IPS-11a (cell line): ENCODE data around the gene ADAM23.

Source experiments
- H3K4me3 ChIP-seq: one replicate; pipeline ENCODE4 v1.5.1; 2013; ENCODE audit warnings: low read depth, low read length, control low read depth

The ADAM23 gene

GRCh38 chr2:206502729-206503128, 59.4 kb downstream of the ADAM23 start:
- H3K4me3 ChIP-seq, result no peak overlapping the region

- H3K4me3 ChIP-seq, result no peak overlapping the region
Measured at GRCh38 chr2:206511283-206511682, 68.0 kb downstream of the ADAM23 start.

GRCh38 chr2:206512999-206513398, 69.7 kb downstream of the ADAM23 start:
- H3K4me3 ChIP-seq, result no peak overlapping the region

DNA sequence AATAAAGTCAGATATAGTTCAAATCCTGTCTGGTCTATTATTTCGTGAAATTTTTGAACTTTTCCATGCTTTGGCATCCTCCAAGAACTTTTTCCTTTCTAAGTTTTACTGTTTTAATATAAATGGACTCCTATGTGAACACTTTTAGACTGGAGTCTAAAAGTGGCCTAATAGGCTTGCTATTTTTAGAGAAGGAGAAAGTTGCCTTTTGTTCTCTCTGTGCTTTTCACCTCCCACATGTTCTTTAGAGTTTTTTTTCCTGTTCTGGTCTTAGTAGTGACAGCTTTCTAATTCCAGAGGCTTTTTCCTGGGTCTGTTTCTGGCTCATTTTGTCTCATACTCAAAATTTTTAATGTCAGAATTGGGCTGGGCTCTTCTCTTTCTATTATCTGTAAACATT, 72.2 kb downstream of the ADAM23 start:
- no peak overlapping the region for H3K4me3 ChIP-seq

- no peak overlapping the region for H3K4me3 ChIP-seq
Measured at GRCh38 chr2:206518997-206519396, 75.7 kb downstream of the ADAM23 start.

- no peak overlapping the region for H3K4me3 ChIP-seq
Measured at GRCh38 chr2:206520450-206520849, 77.1 kb downstream of the ADAM23 start.

GRCh38 chr2:206521115-206521514, 77.8 kb downstream of the ADAM23 start:
- no peak overlapping the region for H3K4me3 ChIP-seq

DNA sequence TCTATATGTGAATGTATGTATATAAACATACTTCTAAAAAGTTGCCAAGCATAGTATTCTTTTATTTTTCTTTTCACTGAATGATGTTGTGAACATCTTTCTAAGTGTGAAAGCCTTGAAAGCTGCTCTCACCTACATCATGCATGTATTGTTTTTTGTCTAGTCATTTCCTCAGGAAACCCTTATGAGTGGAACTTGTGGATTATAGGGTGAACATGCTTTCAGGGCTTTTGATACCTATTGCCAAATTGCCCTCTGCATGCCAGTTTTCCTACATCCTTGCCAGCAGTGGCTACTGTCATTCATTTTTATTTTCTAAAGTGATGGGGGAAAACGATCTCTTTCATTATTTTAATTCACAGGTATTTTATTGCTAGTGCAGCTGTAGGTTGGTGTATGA, 78.3 kb downstream of the ADAM23 start:
- no peak overlapping the region for H3K4me3 ChIP-seq

- no peak overlapping the region for H3K4me3 ChIP-seq
Measured at GRCh38 chr2:206526416-206526815, 83.1 kb downstream of the ADAM23 start.

GRCh38 chr2:206527153-206527552, 83.8 kb downstream of the ADAM23 start:
- no peak overlapping the region for H3K4me3 ChIP-seq

DNA sequence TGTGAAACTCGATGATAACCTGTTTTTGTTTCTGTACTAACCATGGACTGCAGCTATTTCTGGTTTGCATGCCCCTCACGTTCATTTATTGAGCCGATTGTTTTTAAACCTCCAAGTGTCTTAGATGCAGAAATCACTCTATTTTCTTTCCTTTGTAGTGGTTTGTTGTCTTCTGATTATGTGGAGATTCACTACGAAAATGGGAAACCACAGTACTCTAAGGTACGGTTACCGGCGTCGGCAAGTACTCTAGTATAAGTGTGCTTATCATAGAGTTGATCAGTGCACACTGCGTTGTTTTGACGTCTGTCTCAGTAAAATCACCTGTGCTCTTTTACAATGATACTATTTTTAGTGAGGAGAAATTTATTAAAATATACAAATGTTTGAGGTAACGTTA, 87.4 kb downstream of the ADAM23 start:
- H3K4me3 ChIP-seq, result no peak overlapping the region

DNA sequence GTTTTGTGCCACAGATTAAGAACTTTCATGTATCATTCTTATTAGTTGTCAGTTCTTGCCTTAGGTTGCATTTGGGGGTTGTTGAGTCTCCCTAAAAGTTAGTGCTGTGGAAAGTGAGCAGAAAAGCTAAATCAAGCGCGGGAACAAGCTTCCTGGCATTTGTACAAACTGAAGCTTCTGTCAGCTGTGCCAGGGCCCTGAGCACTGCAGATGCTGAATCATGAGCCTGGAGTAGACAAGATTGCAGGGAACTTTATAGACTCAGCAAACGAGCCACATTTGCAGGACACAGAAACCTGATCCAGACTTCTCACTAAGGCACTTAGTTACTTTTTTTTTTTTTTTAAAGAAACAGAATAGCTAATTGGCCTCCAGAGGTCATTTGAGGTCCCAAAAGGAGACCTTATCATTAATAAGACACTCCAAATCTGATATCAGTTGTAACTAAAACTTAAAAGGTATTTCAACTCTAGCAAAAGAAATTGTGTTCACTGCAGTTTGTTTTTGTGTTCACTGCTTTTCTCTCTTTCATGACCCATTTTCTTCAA, 88.7 kb downstream of the ADAM23 start:
- H3K4me3 ChIP-seq, result no peak overlapping the region

DNA sequence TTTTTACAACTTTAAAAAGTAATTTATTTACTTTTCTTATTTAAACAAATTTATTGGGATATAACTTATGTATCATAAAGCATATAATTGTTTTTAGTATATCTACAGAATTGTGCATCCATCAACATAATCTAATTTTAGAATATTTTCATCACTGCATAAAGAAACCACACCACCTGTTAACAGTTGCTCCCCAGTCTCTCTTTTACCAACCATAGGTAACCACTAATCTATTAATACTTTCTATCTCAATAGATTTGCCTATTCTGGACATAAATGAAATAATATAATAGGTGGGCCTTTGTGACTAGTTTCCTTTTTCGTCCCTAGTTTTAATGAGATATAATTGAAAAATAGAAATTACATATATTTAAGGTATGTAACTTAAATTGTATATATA, 90.6 kb downstream of the ADAM23 start:
- H3K4me3 ChIP-seq, result no peak overlapping the region

GRCh38 chr2:206535260-206535986, 92.1 kb downstream of the ADAM23 start:
- no peak overlapping the region for H3K4me3 ChIP-seq

- no peak overlapping the region for H3K4me3 ChIP-seq
Measured at GRCh38 chr2:206540757-206541156, 97.4 kb downstream of the ADAM23 start.

- no peak overlapping the region for H3K4me3 ChIP-seq
Measured at GRCh38 chr2:206543073-206543472, 99.7 kb downstream of the ADAM23 start.

DNA sequence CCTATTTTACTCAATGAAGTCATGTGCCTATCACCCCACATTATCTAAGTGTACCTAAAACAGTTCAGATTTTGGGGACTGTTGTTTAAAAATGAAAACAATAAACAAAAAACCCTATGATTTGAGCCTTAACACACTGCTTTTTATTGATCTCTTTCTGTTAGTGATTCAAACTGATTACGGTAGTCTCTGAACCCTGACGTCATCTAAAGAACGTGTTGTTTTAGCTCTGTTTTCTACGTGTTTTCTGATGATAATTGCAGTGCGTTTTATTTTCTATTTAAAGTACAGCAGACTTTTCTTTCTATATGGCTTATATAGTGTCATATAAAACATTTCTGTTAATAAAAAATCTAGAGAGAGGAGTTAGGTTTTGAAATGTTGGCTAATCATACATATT, 105.1 kb downstream of the ADAM23 start:
- no peak overlapping the region for H3K4me3 ChIP-seq

DNA sequence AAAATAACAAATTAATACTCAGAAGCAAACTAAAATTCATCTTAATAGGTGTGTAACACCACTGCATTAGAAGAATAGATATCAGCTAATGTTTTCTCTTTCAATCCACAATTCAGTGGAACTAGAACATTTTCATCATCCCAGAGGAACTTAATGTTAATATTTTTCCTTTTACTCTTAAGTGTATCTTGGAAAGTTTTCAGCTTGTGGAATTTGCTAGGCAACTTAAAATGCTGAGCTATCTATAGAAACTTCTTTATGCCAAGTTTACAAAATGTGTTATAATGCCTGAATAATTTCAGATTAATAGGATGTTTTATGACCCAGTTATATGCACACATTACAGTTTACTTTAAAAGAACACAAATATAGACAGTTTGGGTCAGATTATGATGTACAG, 112.4 kb downstream of the ADAM23 start:
- no peak overlapping the region for H3K4me3 ChIP-seq

DNA sequence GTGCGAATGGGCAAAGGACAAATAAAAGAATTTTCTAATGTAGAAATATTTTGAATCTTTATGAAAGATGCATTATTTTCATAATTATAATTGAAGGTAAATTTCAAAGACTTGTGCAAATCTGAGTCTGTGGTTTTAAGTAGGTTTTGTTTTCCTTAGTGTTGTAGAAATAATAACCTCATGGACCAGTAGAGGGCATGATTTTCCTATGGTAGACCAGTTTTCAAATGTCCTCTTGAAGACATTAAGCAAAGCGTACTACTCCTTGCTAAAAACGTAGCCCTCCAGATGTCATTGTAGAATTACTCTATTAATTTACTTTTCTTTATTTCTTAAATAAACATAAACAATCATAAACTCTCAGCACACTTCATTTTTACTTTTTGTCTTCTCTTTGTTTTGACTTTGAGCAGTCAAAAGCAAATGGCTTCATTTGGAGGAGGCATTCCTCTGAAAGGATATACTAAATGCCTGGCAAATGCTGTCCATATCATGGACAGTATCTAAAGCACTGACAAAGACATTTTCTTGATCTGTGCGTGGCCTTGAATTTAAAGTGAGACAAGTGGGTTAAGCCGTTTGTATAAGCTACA, 113.1 kb downstream of the ADAM23 start:
- no peak overlapping the region for H3K4me3 ChIP-seq

- no peak overlapping the region for H3K4me3 ChIP-seq
Measured at GRCh38 chr2:206557321-206557720, 114.0 kb downstream of the ADAM23 start.

DNA sequence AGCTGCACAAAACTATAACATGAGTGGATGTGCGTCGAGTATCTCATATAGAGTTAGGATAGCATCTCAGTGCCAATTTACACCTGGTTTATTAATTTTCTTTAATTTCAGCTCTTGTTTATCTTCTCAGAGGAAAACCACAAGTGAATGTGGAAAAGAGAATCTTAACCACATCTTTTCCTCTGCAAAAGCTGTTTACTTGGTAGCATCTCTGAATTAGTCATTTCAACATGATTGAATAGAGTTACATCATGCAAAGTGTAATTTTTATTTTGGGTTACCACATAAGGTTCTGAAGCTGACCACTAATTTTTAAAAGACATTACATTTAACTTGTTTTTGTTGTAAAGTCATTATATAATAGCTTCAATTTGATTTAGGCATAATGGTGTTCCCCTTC, 115.2 kb downstream of the ADAM23 start:
- no peak overlapping the region for H3K4me3 ChIP-seq

- no peak overlapping the region for H3K4me3 ChIP-seq
Measured at GRCh38 chr2:206561962-206562361, 118.6 kb downstream of the ADAM23 start.

DNA sequence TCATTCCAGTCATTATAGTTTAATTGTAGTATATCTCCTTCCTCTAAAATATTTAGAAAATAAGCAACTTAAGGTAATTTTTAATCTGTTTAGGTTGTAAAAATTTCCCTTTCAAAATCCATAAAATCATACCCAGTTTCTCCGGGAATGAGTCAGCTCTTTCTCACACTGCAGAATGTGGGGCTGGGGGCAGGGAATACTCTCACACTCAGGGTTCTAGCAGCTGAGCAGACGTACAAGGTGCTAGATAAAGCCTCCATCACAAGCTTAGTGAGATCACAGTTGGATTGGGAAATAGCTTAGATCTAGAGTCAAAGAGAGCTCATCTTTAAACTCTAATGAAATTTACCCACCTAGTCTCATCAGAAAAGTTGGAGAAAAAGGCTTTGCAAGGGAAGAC, 119.0 kb downstream of the ADAM23 start:
- H3K4me3 ChIP-seq, result no peak overlapping the region
